Neutrophil (primary cell): Measurements from ENCODE around the gene CPLX3.

Experiments used
- H3K27ac ChIP-seq: fragments of 200-600 bp; sonication (generic); 2 replicates; pipeline ENCODE4 v1.5.1; 2016; ENCODE audit warnings: mild to moderate bottlenecking, moderate library complexity
- H3K27me3 ChIP-seq: fragments of 200-600 bp; sonication (generic); 2 replicates; pipeline ENCODE4 v1.6.0; 2016; ENCODE audit warnings: mild to moderate bottlenecking
- H3K36me3 ChIP-seq: fragments of 200-600 bp; sonication (generic); 2 replicates; pipeline ENCODE4 v1.5.1; 2017
- H3K4me1 ChIP-seq, 2 experiments: fragments of 200-600 bp in 1 of 2; sonication (generic) in 1 of 2; 1 replicate in 1 of 2; 2 replicates in 1 of 2; pipeline versions ENCODE4 v1.5.1 to v1.6.1; 2013 to 2016; ENCODE audit warnings: low read depth in 1 of 2, low read length in 1 of 2, mild to moderate bottlenecking in 1 of 2, moderate library complexity in 1 of 2; ENCODE audit not compliant: control insufficient read depth in 1 of 2, insufficient read depth in 1 of 2
- H3K4me3 ChIP-seq, 2 experiments: fragments of 200-600 bp in 1 of 2; sonication (generic) in 1 of 2; 1 replicate in 1 of 2; 2 replicates in 1 of 2; pipeline ENCODE4 v1.5.1; 2013 to 2016; ENCODE audit warnings: low read depth in 1 of 2, low read length in 1 of 2, mild to moderate bottlenecking in 1 of 2, moderate library complexity in 1 of 2
- H3K9me3 ChIP-seq: fragments of 200-600 bp; sonication (generic); 2 replicates; pipeline ENCODE4 v1.5.1; 2016
- TF ChIP-seq, protein P1 (sequence below): fragments of 200-600 bp; sonication (generic); IDR thresholded peaks from 2 replicates; pipeline ENCODE4 v1.5.1; 2016; ENCODE audit warnings: antibody characterized with exemption

The CPLX3 gene

DNA sequence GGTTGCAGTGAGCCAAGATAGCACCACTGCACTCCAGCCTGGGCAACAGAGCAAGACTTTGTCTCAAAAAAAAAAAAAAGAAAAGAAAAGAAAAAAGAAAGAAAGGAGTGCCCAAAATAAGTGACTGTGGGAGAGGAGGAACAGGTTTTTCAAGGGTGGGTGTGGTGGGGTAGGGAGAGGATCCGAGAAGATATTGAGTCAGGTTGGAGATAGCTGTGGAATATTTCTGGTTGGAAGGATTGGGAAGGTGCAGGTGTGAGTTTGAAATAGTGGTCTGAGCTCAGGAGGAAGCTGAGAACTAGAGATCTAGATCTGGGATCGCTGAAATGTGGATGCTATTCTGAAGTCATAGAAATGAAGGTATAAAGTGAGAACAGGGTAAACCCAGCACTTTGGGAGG is 38.9 kb downstream of the CPLX3 start:
- peaks cover 12% of the 10 kb centered on the region for H3K36me3 ChIP-seq
- H3K4me1 ChIP-seq = peaks cover 41 to 44% of the 10 kb centered on the region in 2 experiments
- TF ChIP-seq, protein P1, sequence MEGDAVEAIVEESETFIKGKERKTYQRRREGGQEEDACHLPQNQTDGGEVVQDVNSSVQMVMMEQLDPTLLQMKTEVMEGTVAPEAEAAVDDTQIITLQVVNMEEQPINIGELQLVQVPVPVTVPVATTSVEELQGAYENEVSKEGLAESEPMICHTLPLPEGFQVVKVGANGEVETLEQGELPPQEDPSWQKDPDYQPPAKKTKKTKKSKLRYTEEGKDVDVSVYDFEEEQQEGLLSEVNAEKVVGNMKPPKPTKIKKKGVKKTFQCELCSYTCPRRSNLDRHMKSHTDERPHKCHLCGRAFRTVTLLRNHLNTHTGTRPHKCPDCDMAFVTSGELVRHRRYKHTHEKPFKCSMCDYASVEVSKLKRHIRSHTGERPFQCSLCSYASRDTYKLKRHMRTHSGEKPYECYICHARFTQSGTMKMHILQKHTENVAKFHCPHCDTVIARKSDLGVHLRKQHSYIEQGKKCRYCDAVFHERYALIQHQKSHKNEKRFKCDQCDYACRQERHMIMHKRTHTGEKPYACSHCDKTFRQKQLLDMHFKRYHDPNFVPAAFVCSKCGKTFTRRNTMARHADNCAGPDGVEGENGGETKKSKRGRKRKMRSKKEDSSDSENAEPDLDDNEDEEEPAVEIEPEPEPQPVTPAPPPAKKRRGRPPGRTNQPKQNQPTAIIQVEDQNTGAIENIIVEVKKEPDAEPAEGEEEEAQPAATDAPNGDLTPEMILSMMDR = no peak

DNA sequence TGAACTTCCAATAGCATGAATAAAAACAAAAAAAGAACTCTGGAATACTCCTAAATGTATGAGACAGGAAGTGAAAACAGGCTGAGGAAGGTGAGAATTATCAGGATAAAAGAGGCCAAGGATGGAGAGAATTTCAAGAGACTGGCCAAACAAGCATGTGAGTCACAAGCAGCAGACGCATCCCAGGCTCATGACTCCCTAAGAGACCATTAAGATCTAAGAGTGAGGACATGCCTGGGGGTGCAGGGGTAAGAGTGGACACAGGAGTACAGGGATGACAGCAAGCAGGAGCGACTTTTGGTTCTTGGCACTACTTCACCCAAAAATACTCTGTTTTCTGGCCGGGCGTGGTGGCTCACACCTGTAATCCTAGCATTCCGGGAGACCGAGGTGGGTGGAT is 39.7 kb downstream of the CPLX3 start:
- Histone ChIP-seq H3K4me1 (peaks cover 49 to 51% of the 10 kb centered on the region in 2 experiments), H3K27ac (peak overlapping the region; percentile 33)

More for the DNA sequence above, 38.9 kb downstream of the CPLX3 start:
- no peak overlapping the region for H3K4me3 ChIP-seq
- no peak overlapping the region for H3K27ac ChIP-seq
- no peaks in the 10 kb centered on the region for H3K9me3 ChIP-seq
- H3K27me3 ChIP-seq = no peaks in the 10 kb centered on the region

DNA sequence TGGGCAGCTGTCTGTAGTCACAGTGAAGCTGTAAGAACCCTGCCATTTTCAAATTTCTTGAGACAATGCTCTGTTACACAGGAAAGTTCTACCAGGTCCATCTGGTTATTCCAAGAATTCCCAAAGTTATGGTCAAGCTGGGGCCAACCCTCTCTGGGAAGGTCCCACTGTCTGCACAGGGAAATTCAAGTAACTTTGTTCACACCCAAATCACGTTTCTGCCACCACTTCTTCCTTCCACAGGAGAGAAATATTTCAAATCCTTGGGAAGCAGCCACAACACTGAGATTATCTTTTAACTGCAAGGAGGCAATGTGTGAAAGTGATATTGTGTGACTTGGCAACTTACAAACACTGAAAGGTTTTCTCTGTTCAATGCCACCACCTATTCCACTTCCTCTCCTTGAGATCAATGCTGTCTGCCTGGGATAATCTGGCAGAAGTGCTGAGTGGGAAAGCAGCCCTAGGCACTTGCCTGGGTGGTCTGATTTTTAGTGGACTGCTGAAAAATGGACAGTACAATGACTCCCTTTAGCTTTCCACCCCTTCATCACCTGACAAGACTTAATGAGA is 41.1 kb downstream of the CPLX3 start:
- Histone ChIP-seq H3K27me3 (no peaks in the 10 kb centered on the region), H3K9me3 (no peaks in the 10 kb centered on the region), H3K27ac (peak overlapping the region; percentile 90), H3K4me1 (peaks cover 62 to 66% of the 10 kb centered on the region in 2 experiments), H3K4me3 (no peak overlapping the region), H3K36me3 (peaks cover 6% of the 10 kb centered on the region)
- TF ChIP-seq, protein P1 = no peak

More for the DNA sequence above, 39.7 kb downstream of the CPLX3 start:
- H3K36me3 ChIP-seq = peaks cover 11% of the 10 kb centered on the region
- H3K4me3 ChIP-seq = no peak overlapping the region
- TF ChIP-seq, protein P1 = no peak
- H3K27me3 ChIP-seq = no peaks in the 10 kb centered on the region
- no peaks in the 10 kb centered on the region for H3K9me3 ChIP-seq

DNA sequence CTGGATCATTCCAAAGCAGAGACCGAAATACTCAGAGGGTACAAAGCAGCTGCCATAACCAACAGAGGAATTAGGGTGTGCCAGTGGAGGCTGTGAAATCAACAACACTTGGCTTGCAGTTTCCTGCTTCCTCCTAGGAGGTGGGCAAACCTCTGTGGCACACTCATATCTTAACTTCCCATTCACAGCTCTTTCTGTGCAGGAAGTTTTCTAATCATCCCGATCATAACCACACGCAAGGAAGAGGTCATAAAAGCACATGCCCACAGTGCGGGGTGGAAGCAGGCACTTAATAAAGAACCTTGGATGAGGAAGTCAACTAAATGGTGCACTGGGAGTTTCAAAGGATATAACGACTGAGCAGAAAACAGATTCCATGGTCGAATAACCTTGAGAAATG is 41.6 kb downstream of the CPLX3 start:
- Histone ChIP-seq H3K27me3 (no peaks in the 10 kb centered on the region), H3K27ac (peak overlapping the region; percentile 90), H3K4me3 (peak overlapping the region; percentile 9 to 13), H3K36me3 (peaks cover 6% of the 10 kb centered on the region), H3K4me1 (peaks cover 64 to 68% of the 10 kb centered on the region in 2 experiments), H3K9me3 (no peaks in the 10 kb centered on the region)
- TF ChIP-seq, protein P1 = no peak

DNA sequence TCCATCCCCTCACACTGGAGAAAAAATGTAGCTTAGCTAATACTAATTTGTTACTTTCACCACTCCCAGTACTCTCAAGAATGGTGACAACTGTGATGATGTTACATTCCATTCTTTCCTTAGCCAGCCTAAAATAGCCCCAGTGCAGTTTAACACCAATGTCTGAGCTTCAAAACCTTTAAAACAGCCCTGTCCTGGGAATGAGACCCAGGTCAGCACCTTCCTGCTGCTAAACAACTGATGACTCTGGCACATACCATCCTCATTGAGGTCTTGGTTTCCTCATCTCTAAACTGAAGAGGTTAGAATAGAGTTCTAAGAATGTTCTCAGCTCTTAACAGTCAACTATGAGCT is 42.9 kb downstream of the CPLX3 start:
- H3K9me3 ChIP-seq = no peaks in the 10 kb centered on the region
- TF ChIP-seq, protein P1 = no peak
- peaks cover under 1% of the 10 kb centered on the region for H3K36me3 ChIP-seq
- peak overlapping the region; percentile 90 for H3K27ac ChIP-seq
- no peak overlapping the region for H3K4me3 ChIP-seq
- H3K4me1 ChIP-seq = peaks cover 72 to 77% of the 10 kb centered on the region in 2 experiments
- no peaks in the 10 kb centered on the region for H3K27me3 ChIP-seq
